SHP77 (cell line): ENCODE results near the gene SLC22A2.
"Not testable (repeated sequence)": the region's sequence is repeated elsewhere in the genome, so short reads cannot be mapped to it uniquely, and the experiment has no call there.

Experiments used
- DNase-seq, 2 experiments: peaks; one replicate each; lab custom pipeline; 2025; lab: John Stamatoyannopoulos, UW

The SLC22A2 gene

GRCh38 chr6:160248538-160248937 is 10.1 kb downstream of the SLC22A2 start:
- DNase-seq: no peak

- DNase-seq: no peak
Observed at GRCh38 chr6:160247457-160247883, 11.2 kb downstream of the SLC22A2 start.

- no peak for DNase-seq
Observed at GRCh38 chr6:160240691-160241084, 17.9 kb downstream of the SLC22A2 start.

GRCh38 chr6:160239929-160240690 is 18.5 kb downstream of the SLC22A2 start:
- DNase-seq: no peak

GRCh38 chr6:160238761-160239751 is 19.6 kb downstream of the SLC22A2 start:
- no peak for DNase-seq

GRCh38 chr6:160238278-160238711 is 20.3 kb downstream of the SLC22A2 start:
- DNase-seq: no peak

GRCh38 chr6:160237597-160238275 is 20.9 kb downstream of the SLC22A2 start:
- not testable (repeated sequence) for DNase-seq

- DNase-seq: not testable (repeated sequence)
Observed at GRCh38 chr6:160236235-160236872, 22.3 kb downstream of the SLC22A2 start.

GRCh38 chr6:160233950-160234640 is 24.5 kb downstream of the SLC22A2 start:
- DNase-seq: not testable (repeated sequence)

- no peak for DNase-seq
Observed at GRCh38 chr6:160227769-160228161, 30.9 kb downstream of the SLC22A2 start.

- no peak for DNase-seq
Observed at GRCh38 chr6:160227038-160227768, 31.4 kb downstream of the SLC22A2 start.

- no peak for DNase-seq
Observed at GRCh38 chr6:160226118-160226591, 32.5 kb downstream of the SLC22A2 start.

GRCh38 chr6:160224639-160225237 is 33.9 kb downstream of the SLC22A2 start:
- DNase-seq: no peak

GRCh38 chr6:160222491-160222890 is 36.1 kb downstream of the SLC22A2 start:
- no peak for DNase-seq

- DNase-seq: no peak
Observed at GRCh38 chr6:160221918-160222317, 36.7 kb downstream of the SLC22A2 start.

- DNase-seq: no peak
Observed at GRCh38 chr6:160221423-160221822, 37.2 kb downstream of the SLC22A2 start.

- no peak for DNase-seq
Observed at GRCh38 chr6:160218810-160219209, 39.8 kb downstream of the SLC22A2 start.

- DNase-seq: no peak
Observed at GRCh38 chr6:160217863-160218262, 40.8 kb downstream of the SLC22A2 start.

GRCh38 chr6:160217073-160217472 is 41.5 kb downstream of the SLC22A2 start:
- no peak for DNase-seq

- DNase-seq: no peak
Observed at GRCh38 chr6:160215232-160215631, 43.4 kb downstream of the SLC22A2 start.
